GM19193 (cell line): ENCODE measurements around the gene SRGAP3.

ENCODE experiments used
- POLR2A ChIP-seq: IDR thresholded peaks from 4 replicates; pipeline ENCODE4 v1.6.1; 2011; ENCODE audit not compliant: insufficient read depth, insufficient read length; ENCODE audit errors: extremely low read depth

SRGAP3 gene

GRCh38 chr3:8988384-8988655 is 261.1 kb downstream of the SRGAP3 start:
- no peak for TF ChIP-seq POLR2A

- no peak for TF ChIP-seq POLR2A
Measured at GRCh38 chr3:8987645-8988383, 261.6 kb downstream of the SRGAP3 start.

GRCh38 chr3:8987226-8987625 is 262.2 kb downstream of the SRGAP3 start:
- no peak for TF ChIP-seq POLR2A

GRCh38 chr3:8986741-8987140 is 262.7 kb downstream of the SRGAP3 start:
- no peak for TF ChIP-seq POLR2A

GRCh38 chr3:8985876-8986275 is 263.6 kb downstream of the SRGAP3 start:
- no peak for TF ChIP-seq POLR2A

GRCh38 chr3:8985411-8985831 is 264.0 kb downstream of the SRGAP3 start:
- TF ChIP-seq POLR2A, result no peak

GRCh38 chr3:8984526-8984925 is 264.9 kb downstream of the SRGAP3 start:
- TF ChIP-seq POLR2A, result no peak

- TF ChIP-seq POLR2A, result no peak
Measured at GRCh38 chr3:8984081-8984480, 265.4 kb downstream of the SRGAP3 start.

- no peak for TF ChIP-seq POLR2A
Measured at GRCh38 chr3:8983591-8983990, 265.9 kb downstream of the SRGAP3 start.

- TF ChIP-seq POLR2A, result no peak
Measured at GRCh38 chr3:8983026-8983425, 266.4 kb downstream of the SRGAP3 start.

GRCh38 chr3:8982509-8982908 is 266.9 kb downstream of the SRGAP3 start:
- TF ChIP-seq POLR2A, result no peak

GRCh38 chr3:8981700-8982099 is 267.7 kb downstream of the SRGAP3 start:
- no peak for TF ChIP-seq POLR2A

- TF ChIP-seq POLR2A, result no peak
Measured at GRCh38 chr3:8981296-8981695, 268.1 kb downstream of the SRGAP3 start.

GRCh38 chr3:8980756-8981257 is 268.6 kb downstream of the SRGAP3 start:
- TF ChIP-seq POLR2A, result no peak

GRCh38 chr3:8979262-8979661 is 270.2 kb downstream of the SRGAP3 start:
- no peak for TF ChIP-seq POLR2A

- TF ChIP-seq POLR2A, result no peak
Measured at GRCh38 chr3:8978551-8978950, 270.9 kb downstream of the SRGAP3 start.
